ENCODE measurements around the gene WNT7B.

GRCh38 chr22:45877036-45877380 lies 100.0 kb downstream of the WNT7B start:
- TF ChIP-seq CTCF (IDR thresholded peaks at IDR 0.05) (no peak), POLR2A (IDR thresholded peaks at IDR 0.05) (no peak), POLR2AphosphoS5 (IDR thresholded peaks at IDR 0.05) (no peak)

Data from suprapubic skin (tissue), 4 donors.